Renal pelvis (tissue), 12 donors: ENCODE data around the gene TOMT. TPM values are rescaled to one million over a fixed set of nuclear protein-coding genes. Genes with fewer than 3 reads are reported as not detected.
A peak's percentile ranks its signal among the peaks of the same experiment; 100 is the strongest.

Source experiments
- DNase-seq: peaks from one replicate; pipeline ENCODE4 v3.0.0-alpha.2; 2013
- long read RNA-seq, 16 experiments: transcript quantifications; one replicate each; lab custom pipeline, GENCODE V29; 2026
- polyA plus RNA-seq, 3 donors: library from polyadenylated mRNA; unstranded; fragments of 120-200 nt; gene quantifications; one replicate each; pipeline ENCODE4 v1.2.1, GENCODE V29; 2013; ENCODE audit not compliant: insufficient read length in 3 of 3

TOMT gene
- polyA plus RNA-seq = not detected
- long read RNA-seq, donor 1 = 0 reads
- long read RNA-seq, donor 2 = 0 reads
- long read RNA-seq, donor 3 = 0 reads
- long read RNA-seq, donor 4 = 0 reads
- long read RNA-seq, donor 5 = 0 reads
- long read RNA-seq, donor 6 = 0 reads
- long read RNA-seq, donor 7, partial matches to known transcripts = 0 of 1 reads
- long read RNA-seq, donor 7, other reads (novel, unspliced or antisense) = 0 of 1 reads
- long read RNA-seq, donor 8 = 0 reads
- long read RNA-seq, donor 9 = 0 reads
- long read RNA-seq, donor 10 = 0 reads
- long read RNA-seq, donor 11 = 0 reads
- long read RNA-seq, donor 12 = 0 reads
- long read RNA-seq, donor 13 = 0 reads
- long read RNA-seq, donor 14 = 0 reads
- long read RNA-seq, donor 15 = 0 reads
- long read RNA-seq, donor 16 = 0 reads

GRCh38 chr11:72105888-72106287, at the start of gene TOMT:
TSS of gene TOMT (plus strand) at chr11:72105924. CDS start at chr11:72105952, 28 bp downstream.
- DNase-seq = no peak

GRCh38 chr11:72058416-72059034, 47.2 kb upstream of the TOMT start:
- DNase-seq = no peak

- no peak for DNase-seq
Observed at GRCh38 chr11:72061739-72062396, 43.9 kb upstream of the TOMT start.

GRCh38 chr11:72066855-72067254, 38.9 kb upstream of the TOMT start:
- DNase-seq = no peak

GRCh38 chr11:72067266-72067665, 38.5 kb upstream of the TOMT start:
- no peak for DNase-seq

GRCh38 chr11:72067676-72068075, 38.0 kb upstream of the TOMT start:
- DNase-seq = no peak

GRCh38 chr11:72069200-72069599, 36.5 kb upstream of the TOMT start:
- DNase-seq = no peak

- no peak for DNase-seq
Observed at GRCh38 chr11:72069787-72070251, 35.9 kb upstream of the TOMT start.

GRCh38 chr11:72070491-72070890, 35.2 kb upstream of the TOMT start:
- DNase-seq = no peak

GRCh38 chr11:72072348-72072747, 33.4 kb upstream of the TOMT start:
- DNase-seq = no peak

- DNase-seq = no peak
Observed at GRCh38 chr11:72075109-72075508, 30.6 kb upstream of the TOMT start.

GRCh38 chr11:72075756-72076155, 30.0 kb upstream of the TOMT start:
- no peak for DNase-seq

- DNase-seq = no peak
Observed at GRCh38 chr11:72078477-72078876, 27.2 kb upstream of the TOMT start.

GRCh38 chr11:72079819-72080325, 25.9 kb upstream of the TOMT start:
- no peak for DNase-seq

GRCh38 chr11:72080326-72081183, 25.2 kb upstream of the TOMT start, which contains the start of the genes LRRC51 and NUMA1:
TSS of gene LRRC51 (plus strand) at chr11:72080850. CDS start at chr11:72089084, 8,234 bp downstream.
TSS of gene NUMA1 (minus strand) at chr11:72080542. CDS start at chr11:72035943, 44,599 bp downstream.
- DNase-seq = peak; percentile 100

- DNase-seq = no peak
Observed at GRCh38 chr11:72081184-72081644, 24.5 kb upstream of the TOMT start.

GRCh38 chr11:72081821-72082453, 23.8 kb upstream of the TOMT start:
- no peak for DNase-seq

- no peak for DNase-seq
Observed at GRCh38 chr11:72083414-72083813, 22.3 kb upstream of the TOMT start.

GRCh38 chr11:72084076-72084475, 21.6 kb upstream of the TOMT start:
- no peak for DNase-seq

- no peak for DNase-seq
Observed at GRCh38 chr11:72084965-72085364, 20.8 kb upstream of the TOMT start.
